HG03469 (cell line): ENCODE measurements around the gene E2F1.

Experiments
- ATAC-seq: cut with Tn5 transposase; IDR thresholded peaks from one replicate; pipeline ENCODE4 v1.9.1; 2021; ENCODE audit warnings: mild to moderate bottlenecking, moderate library complexity, moderate number of reproducible peaks; ENCODE audit not compliant: unreplicated experiment

Gene E2F1, protein sequence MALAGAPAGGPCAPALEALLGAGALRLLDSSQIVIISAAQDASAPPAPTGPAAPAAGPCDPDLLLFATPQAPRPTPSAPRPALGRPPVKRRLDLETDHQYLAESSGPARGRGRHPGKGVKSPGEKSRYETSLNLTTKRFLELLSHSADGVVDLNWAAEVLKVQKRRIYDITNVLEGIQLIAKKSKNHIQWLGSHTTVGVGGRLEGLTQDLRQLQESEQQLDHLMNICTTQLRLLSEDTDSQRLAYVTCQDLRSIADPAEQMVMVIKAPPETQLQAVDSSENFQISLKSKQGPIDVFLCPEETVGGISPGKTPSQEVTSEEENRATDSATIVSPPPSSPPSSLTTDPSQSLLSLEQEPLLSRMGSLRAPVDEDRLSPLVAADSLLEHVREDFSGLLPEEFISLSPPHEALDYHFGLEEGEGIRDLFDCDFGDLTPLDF

DNA sequence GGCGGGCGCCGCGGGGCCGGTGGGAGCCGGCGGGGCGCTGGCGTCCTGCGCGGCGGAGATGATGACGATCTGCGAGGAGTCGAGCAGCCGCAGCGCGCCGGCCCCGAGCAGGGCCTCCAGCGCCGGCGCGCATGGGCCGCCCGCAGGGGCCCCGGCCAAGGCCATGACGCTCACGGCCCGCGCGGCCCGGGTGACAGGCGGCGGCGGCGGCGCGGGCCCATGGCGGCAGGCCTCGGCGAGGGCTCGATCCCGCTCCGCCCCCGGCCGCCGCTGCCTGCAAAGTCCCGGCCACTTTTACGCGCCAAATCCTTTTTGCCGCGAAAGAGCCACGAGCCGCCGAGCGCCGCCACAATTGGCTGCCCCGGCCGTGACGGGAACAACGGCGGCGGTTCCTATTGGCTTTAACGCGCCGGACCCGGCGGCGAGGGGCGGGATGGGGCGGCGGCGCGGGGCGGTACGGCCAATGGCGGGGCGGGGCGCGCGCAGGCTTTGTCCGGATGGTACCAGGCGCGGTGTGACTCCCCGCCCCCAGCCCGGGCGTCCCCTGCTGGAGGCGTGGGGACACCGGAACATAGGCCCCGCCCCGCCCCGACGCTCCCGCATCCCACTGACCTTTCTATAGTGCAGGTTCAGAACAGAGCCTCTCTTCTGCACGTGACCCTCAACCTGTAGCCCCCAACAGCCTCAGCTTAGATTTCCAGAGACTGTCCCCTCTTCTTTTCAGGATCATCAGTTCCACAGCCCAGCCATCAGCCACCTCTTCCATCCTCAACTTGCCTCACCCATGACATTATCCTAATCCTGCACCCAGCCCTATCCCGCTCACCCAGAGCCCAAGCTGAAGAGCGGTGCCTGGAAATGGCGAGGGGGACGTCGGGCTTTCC lies at the start of gene E2F1:
E2F1 (minus strand) TSS at position 286 of the 884 bp plus-strand sequence; CDS start at position 165, 121 bp downstream.
- ATAC-seq, result peak; percentile 38

GRCh38 chr20:33733654-33734576 lies 47.7 kb upstream of the E2F1 start:
- no peak for ATAC-seq

DNA sequence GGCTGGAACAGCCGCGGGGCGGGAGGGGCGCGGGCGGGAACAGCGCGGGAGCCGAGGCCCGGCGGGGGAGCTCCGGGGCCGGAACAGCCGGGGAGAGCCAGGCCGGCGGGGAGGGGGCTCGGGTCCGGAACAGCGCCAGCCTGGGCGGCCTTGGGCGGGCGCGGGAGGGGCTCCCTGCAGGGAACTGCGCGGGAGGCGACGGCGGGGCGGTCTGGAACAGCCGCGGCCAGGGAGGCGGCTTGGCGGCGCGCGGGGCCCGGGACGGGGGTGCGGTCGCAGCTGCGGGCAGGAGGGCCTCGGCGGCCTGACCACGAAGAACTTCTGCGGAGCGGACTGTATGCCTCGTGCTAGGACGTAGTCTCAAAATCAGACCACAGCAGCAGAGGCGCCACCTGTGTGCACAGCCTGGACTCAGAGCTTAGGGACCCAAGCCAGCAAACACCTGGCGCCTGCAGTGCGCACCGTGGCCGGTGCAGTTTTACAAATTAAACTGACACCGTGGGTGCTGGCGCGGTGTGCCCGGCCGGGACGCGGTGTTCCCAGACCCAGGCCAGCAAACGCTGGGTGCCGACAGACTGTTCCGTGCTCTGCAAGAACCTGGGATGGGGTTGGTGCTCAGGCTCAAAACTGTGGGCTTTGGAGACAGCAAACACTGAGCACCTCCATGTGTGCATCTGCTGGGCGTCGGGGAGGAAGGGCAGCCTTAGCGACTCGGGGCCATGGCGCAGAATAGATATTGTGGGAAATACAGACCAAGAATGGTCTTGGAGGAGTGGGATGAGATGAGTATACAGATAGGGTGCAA lies 46.2 kb upstream of the E2F1 start:
- ATAC-seq, result peak; percentile 24

DNA sequence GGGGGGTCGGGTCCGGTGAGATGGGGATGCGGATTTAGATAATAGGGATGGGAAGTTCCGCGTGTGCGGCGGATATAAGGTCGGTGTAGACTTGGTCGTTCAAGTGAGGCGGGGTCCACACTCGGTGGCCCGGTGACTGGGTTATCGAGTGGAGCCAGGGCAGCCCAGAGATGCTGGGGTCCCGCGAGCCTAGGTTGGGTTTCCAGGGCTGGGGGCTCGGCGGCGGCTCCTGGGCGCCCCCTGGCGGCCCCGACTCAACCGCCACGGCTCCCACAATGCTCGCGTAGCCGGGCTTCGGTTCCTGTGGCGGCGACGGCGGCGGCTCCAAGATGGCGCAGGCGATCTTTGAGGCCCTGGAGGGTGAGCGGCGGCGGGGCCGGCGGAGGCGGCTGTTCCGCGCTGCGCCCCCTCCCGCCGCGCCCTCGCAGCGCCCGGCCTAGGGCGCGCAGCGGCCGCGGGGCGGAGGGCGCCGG lies 45.5 kb upstream of the E2F1 start, which contains the start of gene ZNF341:
ZNF341 (plus strand) TSS at position 304 of the 473 bp plus-strand sequence; CDS start at position 330, 26 bp downstream.
- peak; percentile 66 for ATAC-seq

GRCh38 chr20:33730946-33731692 lies 44.9 kb upstream of the E2F1 start:
- ATAC-seq, result no peak

DNA sequence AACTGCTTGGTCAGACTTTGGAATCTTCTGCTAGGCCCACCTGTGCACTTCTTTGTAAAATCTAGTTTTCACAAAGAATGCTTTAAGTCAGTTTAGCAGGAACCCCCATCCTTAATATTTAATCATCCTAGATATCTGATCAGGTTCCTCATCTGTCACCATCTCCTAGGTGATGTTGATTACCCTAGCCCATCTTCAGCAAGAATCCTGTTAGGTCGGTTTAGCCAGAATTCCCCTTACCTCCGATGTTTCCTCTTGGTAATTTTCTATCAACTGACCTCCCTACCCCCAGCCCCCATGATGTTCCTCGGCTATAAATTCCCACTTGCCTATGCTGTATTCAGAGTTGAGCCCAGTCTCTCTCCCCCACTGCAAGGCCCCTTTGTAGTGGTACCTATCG lies 42.9 kb upstream of the E2F1 start:
- no peak for ATAC-seq

- ATAC-seq, result no peak
These were observed 42.3 kb upstream of the E2F1 start for GRCh38 chr20:33728463-33728862.

GRCh38 chr20:33727806-33728205 lies 41.6 kb upstream of the E2F1 start:
- ATAC-seq, result no peak

GRCh38 chr20:33727115-33727479 lies 40.9 kb upstream of the E2F1 start:
- ATAC-seq, result no peak

GRCh38 chr20:33725607-33726264 lies 39.6 kb upstream of the E2F1 start:
- no peak for ATAC-seq

DNA sequence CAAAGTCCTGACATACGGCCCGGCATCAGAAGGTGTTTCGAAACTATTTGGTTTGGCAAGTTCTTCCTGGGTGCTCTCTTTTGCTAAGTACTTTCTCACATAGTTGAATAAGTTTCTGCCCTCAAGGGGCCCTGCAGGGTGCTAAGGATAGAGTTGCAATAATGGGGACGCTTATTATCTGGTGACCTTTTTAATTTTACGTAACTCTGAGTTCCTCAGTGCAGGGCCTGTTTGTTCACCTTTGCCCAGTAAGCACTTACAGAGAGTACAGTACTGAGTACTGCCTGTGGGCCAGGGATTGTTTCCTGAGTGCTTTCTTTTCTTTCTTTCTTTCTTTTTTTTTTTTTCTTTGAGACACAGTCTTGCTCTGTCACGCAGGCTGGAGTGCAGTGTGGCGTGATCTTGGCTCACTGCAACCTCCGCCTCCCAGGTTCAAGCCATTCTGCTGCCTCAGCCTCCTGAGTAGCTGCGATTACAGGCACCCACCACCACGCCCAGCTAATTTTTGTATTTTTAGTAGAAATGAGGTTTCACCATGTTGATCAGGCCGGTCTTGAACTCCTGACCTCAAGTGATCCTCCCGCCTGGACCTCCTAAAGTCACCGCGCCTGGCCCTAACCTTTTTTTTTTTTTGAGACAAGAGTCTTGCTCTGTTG lies 38.4 kb upstream of the E2F1 start:
- ATAC-seq, result no peak

- no peak for ATAC-seq
These were observed 35.4 kb upstream of the E2F1 start for GRCh38 chr20:33721391-33722140.

- ATAC-seq, result peak; percentile 89
These were observed 34.0 kb upstream of the E2F1 start, which contains the start of gene PXMP4 for GRCh38 chr20:33719989-33720709. TSS of gene PXMP4 (minus strand) at chr20:33720310. CDS start at chr20:33720207, 103 bp downstream.

GRCh38 chr20:33719277-33719988 lies 33.2 kb upstream of the E2F1 start:
- no peak for ATAC-seq

- ATAC-seq, result no peak
These were observed 30.3 kb upstream of the E2F1 start for GRCh38 chr20:33716498-33716897.

DNA sequence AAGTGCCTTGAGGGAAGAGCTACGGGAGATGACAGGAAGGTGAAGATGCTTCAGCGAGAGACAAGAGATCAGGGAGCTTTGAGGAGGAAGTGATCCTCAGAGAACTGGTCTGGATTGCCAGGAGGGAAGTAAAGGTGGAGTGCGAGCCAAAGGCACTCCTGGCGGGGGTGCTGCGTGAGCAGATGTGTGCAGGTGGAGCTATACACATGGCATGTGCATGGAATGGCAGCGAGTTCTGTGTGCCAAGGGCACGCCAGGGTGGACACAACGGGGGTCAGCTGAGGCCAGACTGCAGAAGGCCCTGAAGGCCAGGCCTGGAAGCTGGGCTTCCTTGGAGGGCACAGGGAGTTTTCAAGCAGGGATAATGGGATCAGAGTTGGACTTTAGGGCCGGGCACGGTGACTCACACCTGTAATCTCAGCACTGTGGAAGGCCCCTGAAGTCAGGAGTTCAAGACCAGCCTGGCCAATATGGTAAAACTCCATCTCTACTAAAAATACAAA lies 27.7 kb upstream of the E2F1 start:
- no peak for ATAC-seq
